BJ (cell line): Measurements from ENCODE around the gene FOXB2. TPM values are rescaled to one million over a fixed set of nuclear protein-coding genes. Genes with fewer than 3 reads are reported as not detected.

ENCODE experiments used
- CTCF ChIA-PET: fragments of 350-600 bp; formaldehyde crosslinking; extraction: SDS; loops from one replicate; lab custom pipeline; 2021; ENCODE audit warnings: antibody characterized with exemption, inconsistent platforms; lab: Yijun Ruan, JAX
- POLR2A ChIA-PET: fragments of 300-600 bp; sonication (Branson Sonifier 250); formaldehyde crosslinking; extraction: SDS; loops from one replicate; lab custom pipeline; 2021; ENCODE audit warnings: antibody characterized with exemption; lab: Charles Lee
- DNase-seq: peaks from one replicate; pipeline ENCODE4 v3.0.0-alpha.2; 2011; ENCODE audit warnings: low read depth
- H3K27me3 ChIP-seq: 2 replicates; pipeline ENCODE4 v1.6.0; 2011; ENCODE audit warnings: low read length; ENCODE audit not compliant: control insufficient read depth, insufficient read depth
- H3K36me3 ChIP-seq: 2 replicates; pipeline ENCODE4 v1.5.1; 2011; ENCODE audit warnings: low read length; ENCODE audit not compliant: control insufficient read depth, insufficient read depth
- H3K4me3 ChIP-seq: 2 replicates; pipeline ENCODE4 v1.5.1; 2011; ENCODE audit warnings: low read depth, mild to moderate bottlenecking, control low read depth, low read length
- polyA plus RNA-seq: library from polyadenylated mRNA; depleted of rRNA; stranded (reverse); fragments of >200 nt; gene quantifications from 2 replicates; pipeline ENCODE4 v1.2.3, GENCODE V29; 2011; rRNA removed
- small RNA-seq: library from RNA; depleted of rRNA; stranded (forward); fragments of <200 nt; gene quantifications from one replicate; pipeline ENCODE3, GENCODE V24; 2012; ENCODE audit warnings: low replicate concordance, low read depth; ENCODE audit not compliant: insufficient read length
- TF ChIP-seq, protein P1 (sequence below): IDR thresholded peaks from 2 replicates; pipeline ENCODE4 v1.5.1; 2011; ENCODE audit warnings: low read depth, mild to moderate bottlenecking, control low read depth, inconsistent platforms, low read length, moderate library complexity; ENCODE audit not compliant: insufficient read depth

The FOXB2 gene
- polyA plus RNA-seq, 1 experiment = not detected

GRCh38 chr9:77063645-77064285, 44.3 kb downstream of the FOXB2 start:
- POLR2A ChIA-PET = no interaction called here
- H3K27me3 ChIP-seq = no peaks in the 10 kb centered on the region; the same call in 1 of the 2 replicates
- no peaks in the 10 kb centered on the region for H3K36me3 ChIP-seq
- TF ChIP-seq, protein P1, sequence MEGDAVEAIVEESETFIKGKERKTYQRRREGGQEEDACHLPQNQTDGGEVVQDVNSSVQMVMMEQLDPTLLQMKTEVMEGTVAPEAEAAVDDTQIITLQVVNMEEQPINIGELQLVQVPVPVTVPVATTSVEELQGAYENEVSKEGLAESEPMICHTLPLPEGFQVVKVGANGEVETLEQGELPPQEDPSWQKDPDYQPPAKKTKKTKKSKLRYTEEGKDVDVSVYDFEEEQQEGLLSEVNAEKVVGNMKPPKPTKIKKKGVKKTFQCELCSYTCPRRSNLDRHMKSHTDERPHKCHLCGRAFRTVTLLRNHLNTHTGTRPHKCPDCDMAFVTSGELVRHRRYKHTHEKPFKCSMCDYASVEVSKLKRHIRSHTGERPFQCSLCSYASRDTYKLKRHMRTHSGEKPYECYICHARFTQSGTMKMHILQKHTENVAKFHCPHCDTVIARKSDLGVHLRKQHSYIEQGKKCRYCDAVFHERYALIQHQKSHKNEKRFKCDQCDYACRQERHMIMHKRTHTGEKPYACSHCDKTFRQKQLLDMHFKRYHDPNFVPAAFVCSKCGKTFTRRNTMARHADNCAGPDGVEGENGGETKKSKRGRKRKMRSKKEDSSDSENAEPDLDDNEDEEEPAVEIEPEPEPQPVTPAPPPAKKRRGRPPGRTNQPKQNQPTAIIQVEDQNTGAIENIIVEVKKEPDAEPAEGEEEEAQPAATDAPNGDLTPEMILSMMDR = no peak
- H3K4me3 ChIP-seq = no peak overlapping the region
- CTCF ChIA-PET = interaction anchor here (0.9 kb wide), 1 partner anchor 10 kb away, joined by 3 read pairs; no protein-coding TSS in a partner anchor
- DNase-seq = peak; percentile 47

- no peak overlapping the region for H3K4me3 ChIP-seq
- POLR2A ChIA-PET = no interaction called here
- no peaks in the 10 kb centered on the region for H3K36me3 ChIP-seq
- DNase-seq = no peak
- TF ChIP-seq, protein P1 = no peak
- CTCF ChIA-PET = no interaction called here
- H3K27me3 ChIP-seq = no peaks in the 10 kb centered on the region; the same call in 1 of the 2 replicates
These were observed 46.9 kb downstream of the FOXB2 start for GRCh38 chr9:77066388-77066787.

Small RNAs within 50 kb of the gene (small RNA-seq; reads per million reads assigned to genes)
- gene ATP5MFP3 = not detected

Other genes starting within 250 kb of the FOXB2 start
- 0.78 and 1.3 TPM in 2 replicates for gene PRUNE2, start 113.5 kb upstream of the FOXB2 start, polyA plus RNA-seq
- 7.5 and 15.9 TPM in 2 replicates for gene VPS13A, start 157.9 kb downstream of the FOXB2 start, polyA plus RNA-seq